Smooth muscle cell (in vitro differentiated cells): ENCODE measurements around the gene ZGRF1. TPM values are rescaled to one million over a fixed set of nuclear protein-coding genes. Genes with fewer than 3 reads are reported as not detected.
A peak's percentile ranks its signal among the peaks of the same experiment; 100 is the strongest.

ENCODE experiments used
- DNase-seq: peaks from one replicate; lab custom pipeline; 2025; ENCODE audit not compliant: unreplicated experiment; lab: John Stamatoyannopoulos, UW
- H2AFZ ChIP-seq: fragments of 200-600 bp; sonication (generic); 2 replicates; pipeline ENCODE4 v1.6.0; 2016; ENCODE audit warnings: antibody characterized with exemption, low read depth, mild to moderate bottlenecking
- H3F3A ChIP-seq: fragments of 200-600 bp; sonication (generic); 2 replicates; pipeline ENCODE4 v1.6.0; 2017; ENCODE audit warnings: antibody characterized with exemption, low read depth
- H3K27ac ChIP-seq: fragments of 200-600 bp; sonication (generic); 2 replicates; pipeline ENCODE4 v1.5.1; 2016; ENCODE audit warnings: low read depth, mild to moderate bottlenecking
- H3K27me3 ChIP-seq: fragments of 200-600 bp; sonication (generic); 2 replicates; pipeline ENCODE4 v1.6.1; 2016; ENCODE audit warnings: low read depth, mild to moderate bottlenecking
- H3K36me3 ChIP-seq: fragments of 200-600 bp; sonication (generic); 2 replicates; pipeline ENCODE4 v1.5.1; 2016; ENCODE audit warnings: low read depth
- H3K4me1 ChIP-seq: fragments of 200-600 bp; sonication (generic); 2 replicates; pipeline ENCODE4 v1.5.1; 2016; ENCODE audit warnings: low read depth
- H3K4me2 ChIP-seq: fragments of 200-600 bp; sonication (generic); 2 replicates; pipeline ENCODE4 v1.6.0; 2016; ENCODE audit warnings: mild to moderate bottlenecking
- H3K4me3 ChIP-seq: fragments of 200-600 bp; sonication (generic); 2 replicates; pipeline ENCODE4 v1.5.1; 2016; ENCODE audit warnings: mild to moderate bottlenecking
- H3K79me2 ChIP-seq: fragments of 200-600 bp; sonication (generic); 2 replicates; pipeline ENCODE4 v1.6.0; 2016; ENCODE audit warnings: low read depth, mild to moderate bottlenecking
- H3K9ac ChIP-seq: fragments of 200-600 bp; sonication (generic); 2 replicates; pipeline ENCODE4 v1.6.0; 2016; ENCODE audit warnings: low read depth
- H3K9me3 ChIP-seq: fragments of 200-600 bp; sonication (generic); replicated peaks from 2 replicates; pipeline ENCODE4 v1.5.1; 2016; ENCODE audit warnings: low read depth
- H4K20me1 ChIP-seq: fragments of 200-600 bp; sonication (generic); 2 replicates; pipeline ENCODE4 v1.6.0; 2016; ENCODE audit warnings: low read depth
- CTCF ChIP-seq: fragments of 200-600 bp; sonication (generic); IDR thresholded peaks from 2 replicates; pipeline ENCODE4 v1.5.1; 2017; ENCODE audit warnings: borderline replicate concordance, mild to moderate bottlenecking, antibody characterized with exemption; ENCODE audit not compliant: insufficient read depth, poor library complexity, severe bottlenecking
- WGBS: methylation state at CpG from one replicate; pipeline ENCODE4 v1.1.7; 2016; ENCODE audit warnings: low lambda C conversion rate; 5-methylcytosine and 5-hydroxymethylcytosine counted together
- polyA plus RNA-seq: library from polyadenylated mRNA; unstranded; fragments of >200 nt; fragmentation: Nextera tagmentation; extraction: Ambion mirVana; gene quantifications from 2 replicates; pipeline ENCODE4 v1.2.1, GENCODE V29; 2016
- total RNA-seq: library from RNA; depleted of rRNA; stranded (reverse); fragments of >200 nt; gene quantifications from 2 replicates; pipeline ENCODE4 v1.2.3, GENCODE V29; 2014

ZGRF1 gene
- total and polyA plus RNA-seq, 2 experiments from 2014 or later: 3.3 to 7.9 TPM

GRCh38 chr4:112520598-112521122, 116.0 kb downstream of the ZGRF1 start:
- H2AFZ ChIP-seq: no peak overlapping the region
- no peak overlapping the region for H3K9ac ChIP-seq
- WGBS: 3% methylated on average over 25 of the region's 25 CpGs
- H3K27me3 ChIP-seq: peaks cover 100% of the 10 kb centered on the region
- H3K79me2 ChIP-seq: no peaks in the 10 kb centered on the region
- peak overlapping the region; percentile 37 for H3K4me2 ChIP-seq
- H3K27ac ChIP-seq: no peak overlapping the region
- TF ChIP-seq CTCF: no peak
- H3K36me3 ChIP-seq: no peaks in the 10 kb centered on the region
- peaks cover 51% of the 10 kb centered on the region for H3K4me1 ChIP-seq
- H4K20me1 ChIP-seq: no peaks in the 10 kb centered on the region
- no peak for DNase-seq
- H3F3A ChIP-seq: peaks cover 4% of the 10 kb centered on the region
- no peaks in the 10 kb centered on the region for H3K9me3 ChIP-seq
- H3K4me3 ChIP-seq: no peak overlapping the region

GRCh38 chr4:112519689-112520597, 116.8 kb downstream of the ZGRF1 start:
- no peaks in the 10 kb centered on the region for H3K79me2 ChIP-seq
- DNase-seq: no peak
- H3K9me3 ChIP-seq: no peaks in the 10 kb centered on the region
- 8% methylated on average over 21 of the region's 21 CpGs for WGBS
- no peak for TF ChIP-seq CTCF
- no peaks in the 10 kb centered on the region for H3K36me3 ChIP-seq
- H2AFZ ChIP-seq: no peak overlapping the region
- peaks cover 4% of the 10 kb centered on the region for H3F3A ChIP-seq
- no peaks in the 10 kb centered on the region for H4K20me1 ChIP-seq
- H3K4me2 ChIP-seq: no peak overlapping the region
- no peak overlapping the region for H3K4me3 ChIP-seq
- no peak overlapping the region for H3K9ac ChIP-seq
- peaks cover 100% of the 10 kb centered on the region for H3K27me3 ChIP-seq
- H3K27ac ChIP-seq: no peak overlapping the region
- H3K4me1 ChIP-seq: peaks cover 53% of the 10 kb centered on the region

- H3K4me2 ChIP-seq: no peak overlapping the region
- no peak for TF ChIP-seq CTCF
- no peak for DNase-seq
- H3K36me3 ChIP-seq: no peaks in the 10 kb centered on the region
- no peaks in the 10 kb centered on the region for H3K79me2 ChIP-seq
- no peaks in the 10 kb centered on the region for H3K9me3 ChIP-seq
- no peak overlapping the region for H3K4me3 ChIP-seq
- H2AFZ ChIP-seq: no peak overlapping the region
- peaks cover 4% of the 10 kb centered on the region for H3F3A ChIP-seq
- H3K27ac ChIP-seq: no peak overlapping the region
- peaks cover 100% of the 10 kb centered on the region for H3K27me3 ChIP-seq
- H3K9ac ChIP-seq: no peak overlapping the region
- H3K4me1 ChIP-seq: peaks cover 55% of the 10 kb centered on the region
- H4K20me1 ChIP-seq: no peaks in the 10 kb centered on the region
Measured at GRCh38 chr4:112518675-112519074, 118.0 kb downstream of the ZGRF1 start.
